CD4-positive, alpha-beta T cell treated with Interleukin-6 for 4 hours (primary cell): ENCODE data around the gene DGUOK.
"Not testable (repeated sequence)": the region's sequence is repeated elsewhere in the genome, so short reads cannot be mapped to it uniquely, and the experiment has no call there.

Source experiments
- DNase-seq: peaks from one replicate; pipeline ENCODE4 v3.0.0-alpha.2; 2020; ENCODE audit warnings: mixed read lengths

Gene DGUOK

DNA sequence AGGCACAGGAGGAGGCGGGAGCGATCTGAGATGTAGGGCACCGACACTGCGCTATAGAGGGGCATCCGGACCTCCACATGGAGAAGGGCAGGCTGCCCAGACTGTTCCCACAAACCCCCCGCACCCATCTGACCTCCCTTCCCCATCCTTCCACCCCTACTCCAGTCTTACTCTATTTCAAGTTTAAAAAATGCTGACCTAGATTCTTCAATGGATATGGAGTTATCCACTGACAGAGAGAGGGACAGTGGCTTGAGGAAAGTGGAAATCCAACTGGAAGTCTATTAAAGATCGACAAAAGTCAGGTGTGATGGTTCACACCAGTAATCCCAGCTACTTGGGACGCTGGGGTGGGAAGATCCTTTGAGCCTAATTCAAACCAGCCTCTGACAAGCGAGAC, 5.1 kb upstream of the DGUOK start:
- DNase-seq, result no peak

DNA sequence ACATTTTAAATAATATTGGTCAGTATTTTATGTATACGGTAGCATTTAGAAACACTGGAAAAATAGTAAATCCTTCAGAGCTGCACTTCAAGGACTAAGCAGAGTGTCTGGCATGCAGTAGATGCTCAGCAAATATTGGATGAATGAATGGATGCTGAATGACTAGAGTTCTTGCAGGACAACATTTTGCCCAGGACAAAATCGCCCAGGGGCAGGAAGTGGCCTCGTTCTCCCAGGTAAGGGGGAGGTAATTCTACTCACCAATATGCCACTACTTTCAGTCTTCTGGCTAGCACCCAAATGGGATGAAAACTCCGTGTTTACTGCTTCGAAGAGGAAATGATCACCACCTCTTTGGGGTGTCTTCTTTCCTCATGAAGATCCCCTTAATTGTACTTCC, 4.0 kb upstream of the DGUOK start:
- no peak for DNase-seq

DNA sequence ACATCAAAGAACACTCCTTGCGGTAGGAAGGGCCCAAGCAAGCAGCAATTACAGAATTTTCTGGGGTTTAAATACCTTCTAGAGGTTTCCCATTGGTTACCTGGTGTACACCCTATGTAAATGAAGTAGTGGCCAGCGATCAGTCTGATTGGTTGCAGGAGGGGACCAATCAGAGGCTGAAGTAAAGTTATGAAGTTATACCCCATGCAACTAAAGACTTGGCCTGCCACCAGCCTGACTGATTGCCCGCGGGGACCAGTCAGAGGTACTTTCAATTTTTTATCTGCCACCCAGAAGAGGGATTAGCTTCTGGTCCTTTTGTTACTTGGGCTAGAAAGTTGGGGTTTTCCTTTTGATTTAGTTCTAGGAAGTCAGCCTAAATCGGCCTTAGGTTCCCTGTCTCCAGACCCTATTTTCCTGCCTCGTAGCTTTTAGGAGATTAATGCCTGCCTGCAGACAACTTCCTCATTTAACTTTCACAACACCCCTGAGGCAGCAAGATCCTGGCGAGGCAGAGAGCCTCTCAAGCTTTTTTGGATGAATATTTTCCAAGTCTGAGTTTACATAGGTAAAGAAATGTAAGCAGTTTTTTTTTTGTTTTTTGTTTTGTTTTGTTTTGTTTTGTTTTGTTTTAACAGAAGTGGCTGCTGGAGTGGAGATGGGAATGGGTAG, 1.5 kb upstream of the DGUOK start:
- no peak for DNase-seq

DNA sequence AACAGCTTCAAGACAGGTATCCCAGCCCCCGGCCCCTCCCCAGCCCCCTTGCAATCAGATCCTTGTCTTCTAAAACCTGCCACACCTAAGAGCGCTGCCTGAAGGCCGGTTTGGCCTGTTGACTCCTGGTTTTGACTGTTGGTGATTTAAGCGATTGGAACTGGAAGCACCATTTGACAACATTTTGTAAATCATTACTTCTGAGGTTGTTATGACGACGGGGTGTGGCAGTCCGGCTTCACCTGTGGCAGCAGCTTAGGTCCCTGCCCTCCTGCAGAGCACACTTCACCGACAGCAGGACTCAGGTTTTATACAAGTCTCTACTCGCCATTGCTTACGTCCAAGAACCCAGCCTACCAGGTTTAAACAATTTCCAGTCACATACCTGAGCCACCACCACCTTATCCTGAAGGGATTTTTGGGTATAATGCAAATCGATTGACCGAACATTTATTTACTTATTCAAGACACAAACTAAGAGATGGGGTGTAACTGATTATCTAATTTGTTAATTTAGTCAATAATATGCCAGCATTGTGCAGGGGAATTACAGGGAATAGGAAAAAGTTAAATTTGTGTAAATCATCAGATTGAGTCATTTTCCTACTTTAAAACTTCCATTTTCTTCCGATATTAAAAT, 707 bp upstream of the DGUOK start:
- DNase-seq, result no peak

DNA sequence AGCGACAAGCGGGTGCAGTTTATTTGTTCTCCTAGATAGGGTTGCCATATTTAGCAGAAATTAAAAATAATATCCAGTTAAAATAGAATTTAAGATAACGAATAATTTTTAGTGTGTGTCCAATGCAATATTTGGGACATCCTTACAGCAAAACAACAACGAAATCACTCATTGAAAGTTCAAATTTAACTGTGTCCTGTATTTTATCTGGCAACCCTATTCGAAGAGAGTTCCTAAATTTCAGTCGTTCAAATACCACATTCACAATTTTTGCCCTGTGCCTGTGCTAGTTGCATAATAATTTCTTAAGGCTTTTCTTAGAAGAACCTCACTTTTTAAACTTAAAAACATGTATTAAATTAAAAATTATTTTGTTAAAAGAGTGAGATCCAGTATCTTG, 664 bp downstream of the DGUOK start:
- no peak for DNase-seq

DNA sequence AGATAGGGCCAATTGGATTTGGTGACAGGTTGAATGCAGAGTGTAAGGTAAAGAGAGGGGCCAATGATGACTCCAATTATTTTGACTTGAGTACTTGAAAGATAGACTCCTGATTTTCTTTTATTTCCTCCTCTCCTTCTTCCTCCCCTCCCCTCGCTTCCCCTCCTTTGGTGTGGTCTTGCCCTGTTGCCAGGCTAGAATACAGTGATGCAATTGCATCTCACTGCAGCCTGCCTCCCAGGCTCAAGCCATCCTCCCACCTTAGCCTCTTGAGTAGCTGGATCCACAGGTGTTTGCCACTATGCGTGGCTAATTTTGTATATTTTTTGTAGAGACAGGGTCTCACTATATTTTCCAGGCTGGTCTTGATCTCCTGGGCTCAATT, 2.3 kb downstream of the DGUOK start:
- no peak for DNase-seq

DNA sequence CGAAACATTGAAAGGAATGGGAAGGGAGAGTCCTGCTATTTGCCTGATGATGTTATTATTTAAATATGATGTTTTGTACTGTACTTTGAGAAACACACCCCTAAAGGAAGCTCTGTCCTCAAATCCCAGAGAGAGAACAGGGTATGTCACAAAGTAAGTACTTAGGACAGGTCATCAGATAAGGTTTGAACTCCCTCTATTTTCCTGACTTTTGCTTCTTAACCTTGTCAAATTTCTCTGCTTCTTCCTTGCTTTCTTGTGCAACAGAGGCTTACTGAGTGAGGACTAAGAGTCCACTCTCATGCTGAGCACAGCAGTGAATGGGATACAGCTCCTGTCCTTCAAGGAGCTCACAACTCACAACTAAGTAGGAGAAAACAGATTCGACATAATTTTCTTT, 3.7 kb downstream of the DGUOK start:
- DNase-seq, result no peak

DNA sequence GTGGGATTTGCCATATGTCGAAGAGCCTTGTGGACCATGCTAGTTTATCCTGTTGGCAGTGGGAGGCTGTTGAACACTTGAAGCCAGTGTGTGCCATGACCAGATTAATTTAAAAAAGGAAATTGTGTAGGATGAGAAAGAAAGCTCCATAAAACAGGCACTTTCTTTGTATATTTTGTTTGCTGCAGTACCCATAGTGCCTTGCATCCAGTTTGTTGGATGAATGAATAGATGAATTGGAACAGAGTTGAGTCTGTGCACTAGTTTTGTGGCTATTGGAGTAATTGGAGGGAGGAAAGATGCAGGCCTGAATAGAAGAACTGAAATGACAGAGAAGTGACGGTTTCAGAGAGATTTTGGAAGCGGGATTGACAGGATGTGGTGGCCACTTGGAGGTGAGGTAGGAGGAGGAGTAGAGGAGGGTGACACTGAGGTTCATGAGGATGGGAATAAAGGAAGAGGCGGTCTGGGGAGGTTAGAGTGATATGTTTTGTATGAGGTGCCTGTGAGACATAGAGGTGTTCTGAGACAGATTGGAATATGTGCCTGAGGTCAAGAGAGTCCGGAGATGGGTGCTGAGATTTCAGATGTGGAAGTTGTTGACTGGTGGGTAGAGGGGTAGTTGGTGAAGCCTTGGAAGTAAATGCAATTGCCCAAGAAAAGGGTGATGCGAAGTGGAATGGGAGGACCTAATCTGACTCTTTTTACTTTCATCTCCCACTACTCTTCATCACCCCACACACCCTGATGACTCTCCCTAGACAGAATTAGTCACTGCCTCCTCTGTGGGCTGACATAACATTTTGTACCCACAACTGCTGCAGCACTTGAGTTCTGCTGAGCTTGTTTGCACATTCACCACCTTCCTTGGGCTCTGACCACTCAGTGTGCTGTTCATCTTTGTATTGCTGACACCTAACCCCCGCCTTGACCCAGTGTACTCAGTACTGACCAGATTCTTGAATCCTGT, 5.1 kb downstream of the DGUOK start:
- peak; percentile 39 for DNase-seq

DNA sequence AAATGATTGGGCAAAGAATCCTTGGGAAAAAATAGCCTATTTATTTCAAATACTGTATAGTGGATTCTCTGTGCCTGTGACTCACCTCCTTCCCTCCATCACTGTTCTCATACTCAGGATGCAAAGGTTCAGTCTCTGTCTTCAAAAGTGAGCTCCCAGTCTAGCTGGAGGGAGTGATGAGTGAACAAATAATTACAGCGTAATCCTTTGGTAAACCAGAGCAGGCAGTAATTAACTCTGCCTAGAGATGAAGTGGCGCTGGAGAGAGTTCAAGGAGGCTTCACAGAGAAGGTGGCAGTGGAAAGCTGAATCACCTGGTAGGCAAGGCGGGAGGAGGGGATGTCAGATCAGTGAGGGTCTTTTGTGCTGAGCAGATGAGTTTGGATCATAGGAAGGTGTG, 6.5 kb downstream of the DGUOK start:
- DNase-seq, result no peak

DNA sequence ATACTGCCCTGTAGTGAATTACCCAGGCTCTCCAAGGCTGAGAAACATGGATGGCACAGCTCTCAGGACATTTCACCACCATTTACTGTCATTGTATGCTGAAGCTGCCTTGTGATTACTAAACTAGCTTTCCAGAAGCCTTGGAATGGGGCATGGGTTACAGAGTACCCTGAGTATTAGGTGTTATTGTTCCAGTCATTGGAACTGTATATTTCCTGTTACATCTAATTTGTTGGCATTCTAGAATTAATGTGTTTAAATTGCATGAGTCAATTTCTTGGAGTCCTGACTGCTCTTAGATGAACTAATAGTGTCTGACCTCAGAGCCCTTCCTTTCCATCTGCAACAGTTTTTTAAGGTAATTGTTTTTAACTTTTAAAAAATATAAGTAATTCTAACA, 9.0 kb downstream of the DGUOK start:
- DNase-seq, result no peak

DNA sequence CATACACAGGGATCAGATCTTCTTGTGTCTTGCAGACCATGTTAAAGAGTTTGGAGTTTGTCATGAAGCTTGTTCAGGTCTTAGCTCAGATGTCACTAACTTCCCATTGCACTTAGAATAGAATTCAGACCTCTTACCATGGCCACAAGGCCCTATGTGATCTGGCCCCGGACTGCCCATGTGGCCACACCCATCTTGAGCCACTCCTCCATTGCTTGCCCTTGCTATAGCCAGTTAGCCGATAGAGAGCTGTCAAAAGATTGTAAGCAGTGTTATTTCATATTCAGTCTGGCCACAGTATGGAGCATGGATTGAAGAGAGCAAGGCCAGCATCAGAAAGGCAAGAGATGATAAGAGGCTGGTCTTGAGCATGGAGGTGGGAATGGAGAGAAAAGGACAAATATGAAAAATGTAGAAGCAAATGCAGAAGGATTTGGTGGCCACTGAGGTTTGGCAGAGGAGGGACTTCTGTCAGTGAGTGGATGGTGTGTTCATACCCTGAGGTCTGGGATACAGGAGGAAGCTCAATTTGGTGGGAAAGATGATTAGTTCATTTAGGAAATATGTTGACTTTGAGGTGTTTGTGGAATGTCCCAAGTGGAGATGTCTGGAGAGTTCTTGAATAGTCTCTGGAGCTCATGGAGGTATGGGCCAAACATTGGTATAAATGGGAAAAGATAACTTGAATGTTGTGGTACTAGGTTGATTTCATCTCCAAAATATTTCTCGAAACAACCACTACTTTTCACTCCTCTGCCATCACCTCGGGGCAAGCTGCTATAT, 10.6 kb downstream of the DGUOK start:
- no peak for DNase-seq

DNA sequence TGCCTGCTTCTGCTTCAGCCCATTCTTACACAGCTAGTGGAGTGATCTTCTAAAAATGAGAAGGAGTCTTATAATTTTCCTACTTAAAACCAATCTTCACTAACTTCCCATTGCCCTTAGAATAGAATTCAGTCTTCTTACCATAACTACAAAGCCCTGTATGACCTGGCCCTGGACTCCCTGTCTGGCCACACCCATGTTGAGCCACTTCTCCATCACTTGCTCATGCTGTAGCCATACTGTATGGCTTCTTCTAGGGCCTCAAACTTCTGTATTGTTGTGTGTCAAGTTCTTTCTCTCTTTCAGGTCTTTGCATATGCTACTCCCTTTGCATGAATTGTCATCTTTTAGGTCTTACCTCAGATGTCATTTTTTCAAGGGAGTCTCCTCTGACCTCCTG, 11.2 kb downstream of the DGUOK start:
- DNase-seq, result no peak

DNA sequence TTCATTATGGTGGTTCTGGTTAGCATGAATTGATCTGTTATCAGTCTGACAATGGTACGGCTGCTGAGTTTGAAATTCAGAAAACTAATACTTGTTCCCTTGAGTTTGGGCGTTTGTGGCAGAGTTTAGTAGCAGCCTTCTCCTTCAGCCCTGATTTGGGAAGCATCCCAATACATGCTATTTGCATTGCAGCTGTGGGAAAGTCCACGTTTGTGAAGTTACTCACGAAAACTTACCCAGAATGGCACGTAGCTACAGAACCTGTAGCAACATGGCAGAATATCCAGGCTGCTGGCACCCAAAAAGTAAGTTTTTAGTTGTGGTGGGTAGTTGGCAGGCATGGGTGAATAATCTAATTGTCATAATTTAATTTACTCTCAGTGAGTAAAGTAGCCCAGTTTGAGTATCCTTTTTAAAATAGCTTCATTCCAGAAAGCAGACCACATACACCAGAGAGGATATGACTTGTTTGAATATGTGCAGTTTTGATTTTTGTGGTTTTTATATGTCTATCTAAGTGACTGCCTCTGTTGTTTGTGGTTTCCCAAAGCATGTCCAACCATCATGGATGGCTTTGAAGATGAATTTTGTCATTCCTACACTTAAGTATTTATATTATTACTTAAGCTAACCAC, 12.2 kb downstream of the DGUOK start:
- no peak for DNase-seq

DNA sequence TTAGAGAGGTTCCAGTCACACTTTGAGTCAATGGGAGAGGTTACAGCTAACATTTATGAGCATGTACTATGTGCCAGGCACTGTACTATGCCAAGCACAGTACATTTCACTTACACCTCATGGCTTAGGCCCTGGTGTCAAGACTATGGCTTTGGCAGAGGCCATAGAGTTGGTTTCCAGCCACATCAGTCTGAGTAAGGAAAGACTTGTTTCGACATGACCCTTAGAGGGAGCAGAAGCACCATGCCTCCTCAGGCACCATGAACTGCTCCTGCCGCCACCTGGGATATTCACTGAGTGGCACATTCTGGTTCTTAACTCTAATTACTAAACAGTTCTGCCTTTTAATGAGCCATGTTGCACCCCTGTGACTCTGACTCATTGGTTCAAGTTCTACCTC, 12.7 kb downstream of the DGUOK start:
- peak; percentile 49 for DNase-seq

DNA sequence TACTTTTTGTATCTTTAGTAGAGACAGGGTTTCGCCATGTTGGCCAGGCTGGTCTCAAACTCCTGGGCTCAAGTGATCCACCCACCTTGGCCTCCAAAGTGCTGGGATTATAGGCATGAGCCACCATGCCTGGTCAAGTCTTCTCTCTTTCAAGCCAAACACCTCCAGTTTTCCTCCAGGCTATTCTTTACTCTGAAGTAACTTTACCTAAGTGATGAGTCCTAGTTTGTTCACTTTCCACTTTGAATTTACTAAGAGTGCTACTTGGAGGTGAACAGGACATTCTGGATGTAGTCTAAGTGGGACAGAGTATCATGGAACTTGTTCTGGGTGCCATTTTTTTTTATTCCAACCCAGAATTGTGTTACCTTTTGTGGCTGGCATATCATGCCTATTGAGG, 13.4 kb downstream of the DGUOK start:
- not testable (repeated sequence) for DNase-seq

DNA sequence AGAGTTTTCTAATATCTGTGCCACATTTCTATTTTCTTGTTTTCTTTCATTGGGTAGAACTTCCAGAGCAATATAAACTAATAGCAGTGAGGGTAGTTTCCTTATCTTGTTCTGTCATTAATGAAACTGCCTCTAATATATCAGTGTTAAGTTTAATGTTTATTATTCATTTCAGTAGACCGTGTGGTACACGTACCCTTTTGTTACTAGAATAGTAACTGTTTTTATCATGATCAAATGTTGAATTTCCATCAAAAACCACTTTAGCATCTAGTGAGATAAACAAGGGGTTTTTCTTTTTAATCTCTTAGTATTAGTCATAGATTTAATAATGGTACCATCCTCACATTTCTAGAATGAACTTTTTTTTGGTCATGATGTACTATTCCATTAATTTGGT, 16.0 kb downstream of the DGUOK start:
- no peak for DNase-seq

DNA sequence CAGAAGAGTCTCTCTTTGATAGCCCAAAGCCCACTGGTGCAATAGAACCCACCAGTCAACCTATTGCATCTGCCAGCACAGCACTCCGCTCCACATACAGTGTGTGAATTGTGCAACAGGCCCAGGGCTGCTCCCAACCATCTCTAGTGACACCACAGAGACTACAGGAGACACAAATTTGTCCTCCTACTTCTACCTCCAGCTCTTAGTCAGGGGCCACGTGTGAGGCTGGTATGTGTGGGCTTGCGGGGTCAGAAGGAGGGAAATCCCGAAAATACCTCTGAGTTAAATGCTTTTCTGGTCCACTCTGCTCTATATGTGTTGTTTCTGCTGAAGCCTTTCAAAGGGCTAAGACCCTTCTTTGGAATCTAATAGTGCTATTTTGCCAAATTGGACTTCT, 18.0 kb downstream of the DGUOK start:
- DNase-seq, result no peak

DNA sequence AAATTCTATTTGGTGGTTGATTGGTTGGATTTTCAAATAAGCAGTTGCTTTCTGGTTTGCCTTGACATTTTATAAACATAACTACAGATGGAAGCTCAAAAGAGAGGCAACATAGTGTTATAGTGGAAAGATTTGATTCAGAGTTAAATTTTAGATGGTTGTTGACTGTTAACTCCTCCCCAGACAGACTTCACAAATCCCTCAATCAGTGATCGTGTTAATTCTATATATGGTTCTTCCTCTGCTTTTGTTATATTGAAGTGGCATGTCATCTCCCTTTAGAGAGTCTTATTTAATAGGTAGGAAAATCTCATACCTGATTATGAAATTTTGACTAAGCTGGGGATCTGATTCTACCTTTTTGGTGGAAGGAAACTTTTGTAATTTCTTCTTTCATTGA, 19.5 kb downstream of the DGUOK start:
- DNase-seq, result no peak

DNA sequence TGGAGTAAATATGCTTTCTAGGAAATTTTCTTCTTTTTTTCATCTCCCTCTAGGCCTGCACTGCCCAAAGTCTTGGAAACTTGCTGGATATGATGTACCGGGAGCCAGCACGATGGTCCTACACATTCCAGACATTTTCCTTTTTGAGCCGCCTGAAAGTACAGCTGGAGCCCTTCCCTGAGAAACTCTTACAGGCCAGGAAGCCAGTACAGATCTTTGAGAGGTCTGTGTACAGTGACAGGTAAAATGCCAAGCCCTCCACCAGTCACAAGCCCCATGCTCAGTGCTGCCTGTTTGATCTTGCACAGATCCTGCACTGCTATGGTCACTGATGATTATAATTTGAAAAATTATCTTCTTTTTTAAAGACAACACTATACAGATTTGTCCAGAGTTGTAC, 20.0 kb downstream of the DGUOK start:
- DNase-seq, result no peak

DNA sequence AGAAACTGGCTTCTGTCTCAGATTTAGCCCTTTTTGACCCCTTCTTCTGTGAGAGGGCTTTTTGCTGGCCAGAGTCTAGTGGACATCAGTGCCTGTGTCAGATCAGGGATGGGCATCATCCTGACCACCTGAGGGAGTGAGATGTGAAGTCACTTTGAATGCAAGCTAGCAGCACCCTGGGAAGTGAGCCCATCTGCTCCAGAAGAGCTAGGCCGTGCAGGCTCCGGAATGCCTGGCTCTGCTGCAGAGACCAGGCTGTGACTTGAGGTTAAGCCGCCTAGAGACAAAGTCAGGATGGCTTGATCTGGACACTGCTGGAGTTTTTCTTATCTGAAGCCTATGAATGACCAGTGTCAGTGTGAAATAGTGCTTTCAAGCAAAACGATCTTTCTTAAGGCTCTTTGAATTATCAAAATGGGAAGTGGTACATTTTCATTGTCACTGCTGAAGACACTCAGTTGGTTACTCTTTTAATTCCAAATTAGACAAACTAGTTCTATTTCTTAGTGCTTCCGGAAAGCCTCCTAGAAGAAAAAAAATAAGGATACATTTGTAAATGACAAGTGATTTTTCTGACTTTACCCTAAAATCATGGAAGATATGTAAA, 20.8 kb downstream of the DGUOK start:
- DNase-seq, result no peak

DNA sequence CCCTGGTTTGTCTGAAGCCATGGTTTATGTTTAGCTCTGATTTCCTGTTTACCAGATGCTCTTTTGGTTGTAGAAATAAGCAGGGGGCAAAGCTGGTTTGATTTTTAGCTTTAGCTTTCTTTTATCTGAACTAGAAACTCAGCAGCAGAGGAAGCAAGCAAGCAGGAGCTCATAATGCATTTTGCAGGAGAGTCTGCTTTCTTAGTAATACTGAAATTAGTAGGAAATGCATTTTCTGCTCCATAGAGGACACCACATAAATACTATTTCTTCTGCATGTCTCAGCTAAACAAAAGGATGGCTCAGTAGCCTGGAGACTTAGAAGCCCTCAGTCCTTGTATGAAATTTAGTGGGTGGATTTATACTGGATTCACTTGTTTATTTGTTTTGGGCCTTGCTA, 23.1 kb downstream of the DGUOK start:
- no peak for DNase-seq
